ENCODE data around the gene HSD11B2.

Gene HSD11B2

DNA sequence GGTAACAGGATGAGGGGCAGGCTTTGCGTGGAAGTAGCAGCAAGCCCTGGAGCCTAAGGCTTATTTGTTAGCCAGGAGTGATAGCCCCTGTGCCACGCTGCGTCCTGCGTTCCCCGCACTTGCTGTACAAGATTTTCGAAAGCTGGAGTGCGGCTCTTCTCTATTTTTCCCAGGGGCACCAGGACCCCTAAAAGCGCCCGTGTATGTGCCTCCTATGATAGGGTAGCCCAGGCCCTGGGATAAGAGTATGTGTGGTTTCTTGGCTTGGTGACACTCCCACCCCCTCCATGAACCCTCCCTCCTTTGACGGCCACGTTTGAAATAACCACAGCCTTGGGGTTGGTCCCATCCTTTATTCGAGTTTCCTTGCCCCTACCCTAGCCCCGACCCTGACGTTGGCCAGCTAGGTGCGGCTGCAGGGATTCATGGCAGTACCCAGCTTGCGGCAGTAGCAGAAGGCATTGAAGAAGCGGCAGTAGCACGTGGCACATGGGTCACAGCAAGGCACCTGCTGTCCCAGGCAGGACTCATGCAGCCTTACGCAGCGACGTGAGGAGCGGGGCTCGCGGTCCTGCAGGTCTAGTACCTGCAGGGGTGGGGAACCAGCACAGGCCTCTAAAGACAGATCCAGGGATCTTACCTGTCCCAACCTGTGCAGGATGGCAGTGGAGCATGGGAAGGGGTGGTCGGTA, 51.5 kb downstream of the HSD11B2 start:
- no peak for DNase-seq

DNA sequence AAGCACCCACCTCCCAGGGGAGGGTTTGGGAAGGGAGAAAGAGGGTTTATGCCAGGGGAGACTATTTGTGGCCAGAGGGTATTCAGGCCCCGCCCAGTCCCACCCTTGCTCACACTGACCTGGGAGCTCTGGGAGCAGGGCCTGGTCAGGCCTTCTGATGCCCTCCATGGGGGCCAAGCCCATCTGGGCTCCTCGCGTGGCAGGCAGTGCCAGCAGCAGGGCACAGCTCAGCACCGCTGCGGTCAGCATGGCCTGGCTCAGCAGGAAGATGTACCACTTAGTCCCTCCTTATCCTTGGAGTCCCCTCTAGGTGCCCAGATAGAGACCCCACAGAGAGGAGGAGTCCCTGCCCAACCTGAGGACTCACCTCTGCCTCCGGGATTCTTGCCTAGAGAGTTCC, 52.2 kb downstream of the HSD11B2 start, which contains the start of gene AGRP:
TSS of gene AGRP (minus strand) at position 398 of the 400 bp plus-strand sequence. CDS start at position 249, 149 bp downstream.
- DNase-seq: no peak

DNA sequence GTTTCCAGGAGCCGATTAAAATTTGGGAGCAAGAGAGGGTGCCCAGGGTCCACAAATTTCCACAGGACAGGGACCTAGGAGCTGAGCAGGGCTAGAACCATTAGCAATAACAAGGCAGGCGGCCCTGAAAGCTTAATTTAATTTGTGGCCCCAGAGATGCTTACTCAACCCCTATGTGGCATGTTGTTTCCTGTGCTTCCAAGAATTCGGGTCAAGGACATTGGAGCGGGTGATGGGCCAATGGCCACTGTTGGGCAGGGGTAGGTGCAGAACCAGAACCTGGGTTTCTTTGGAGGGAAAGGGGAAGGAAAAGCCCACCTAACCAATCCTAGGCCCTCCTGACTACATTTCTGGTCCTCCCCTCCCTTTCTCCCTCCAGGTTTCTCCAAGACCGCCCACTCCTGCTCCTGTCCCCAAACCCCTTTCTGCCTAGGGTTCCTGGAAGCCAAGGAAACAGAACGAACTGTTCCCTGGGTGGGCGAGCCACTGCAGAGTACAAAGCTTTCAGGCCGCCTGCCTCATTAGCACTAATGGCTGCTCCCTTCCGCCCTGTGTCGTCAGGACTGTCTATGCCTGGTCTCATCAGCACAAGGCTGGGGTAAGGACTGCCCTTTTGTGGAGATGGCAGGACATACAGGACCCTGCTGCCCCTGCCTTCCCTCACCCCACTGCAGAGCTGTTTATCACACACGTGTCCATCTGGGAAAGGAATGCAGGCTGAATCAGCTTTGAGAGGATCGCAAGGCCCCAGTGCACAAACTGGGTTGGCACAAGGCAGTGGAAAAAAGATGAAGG, 53.0 kb downstream of the HSD11B2 start:
- no peak for DNase-seq

GRCh38 chr16:67486805-67487204, 55.9 kb downstream of the HSD11B2 start:
- DNase-seq: no peak
